NCI-H1105 (cell line): ENCODE measurements around the gene CLIC2.

ENCODE experiments used
- DNase-seq: peaks from one replicate; lab custom pipeline; 2025; lab: John Stamatoyannopoulos, UW

The CLIC2 gene

DNA sequence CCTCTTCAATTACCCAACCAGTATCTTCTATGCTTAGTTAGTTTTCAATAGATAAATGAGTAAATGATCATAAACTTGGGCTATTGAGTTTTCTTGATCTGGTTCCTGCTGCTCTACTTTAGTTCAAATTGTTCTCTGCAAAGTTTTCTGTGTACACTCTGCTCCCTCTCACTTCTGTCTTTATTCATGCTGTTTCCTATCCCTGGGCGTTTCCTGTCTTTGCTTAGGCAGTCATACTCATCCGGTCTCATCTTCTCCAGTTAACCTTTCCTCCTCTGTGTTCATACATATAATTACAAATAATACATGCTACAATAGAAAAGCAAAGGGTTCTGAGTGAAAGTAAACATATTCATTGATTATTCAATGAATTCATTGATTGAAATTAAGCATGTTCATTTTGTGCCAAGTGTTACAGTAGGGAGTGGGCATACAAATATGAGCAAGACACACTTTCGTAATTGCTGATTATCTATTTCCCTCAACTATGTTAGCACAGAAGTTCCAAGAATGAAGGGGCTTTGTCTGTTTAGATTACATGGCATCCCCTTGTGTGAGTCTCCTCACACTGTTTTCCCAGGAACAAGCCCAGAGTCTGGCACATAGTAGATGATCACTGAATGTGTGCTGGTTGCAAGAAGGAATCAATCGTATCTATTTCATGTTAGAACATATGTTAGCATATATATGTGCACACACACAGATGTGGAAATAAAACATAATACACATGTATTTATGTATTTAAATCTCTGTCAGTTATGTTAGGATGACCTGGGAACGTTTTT lies 71.3 kb downstream of the CLIC2 start:
- DNase-seq, result no peak

GRCh38 chrX:155259752-155260151 lies 74.7 kb downstream of the CLIC2 start:
- no peak for DNase-seq

DNA sequence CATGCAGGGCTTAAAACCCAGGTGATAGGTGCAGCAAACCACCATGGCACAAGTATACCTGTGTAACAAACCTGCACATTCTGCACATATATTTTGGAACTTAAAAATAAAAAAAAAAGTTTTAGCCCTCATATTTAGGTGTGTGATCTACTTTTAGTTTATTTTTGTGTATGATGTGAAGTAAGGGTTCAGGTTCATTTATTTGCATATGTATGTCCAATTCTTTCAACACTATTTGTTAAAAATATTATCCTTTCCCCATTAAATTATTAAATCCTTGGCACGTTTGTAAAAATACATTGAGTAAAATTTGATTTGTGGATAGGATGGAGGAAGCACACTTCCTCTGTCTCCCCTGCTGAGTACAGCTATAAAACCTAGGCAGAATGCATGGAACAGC lies 83.0 kb downstream of the CLIC2 start:
- DNase-seq, result no peak

- no peak for DNase-seq
Measured at GRCh38 chrX:155247497-155247896, 86.9 kb downstream of the CLIC2 start.

- DNase-seq, result no peak
Measured at GRCh38 chrX:155246748-155247147, 87.7 kb downstream of the CLIC2 start.

DNA sequence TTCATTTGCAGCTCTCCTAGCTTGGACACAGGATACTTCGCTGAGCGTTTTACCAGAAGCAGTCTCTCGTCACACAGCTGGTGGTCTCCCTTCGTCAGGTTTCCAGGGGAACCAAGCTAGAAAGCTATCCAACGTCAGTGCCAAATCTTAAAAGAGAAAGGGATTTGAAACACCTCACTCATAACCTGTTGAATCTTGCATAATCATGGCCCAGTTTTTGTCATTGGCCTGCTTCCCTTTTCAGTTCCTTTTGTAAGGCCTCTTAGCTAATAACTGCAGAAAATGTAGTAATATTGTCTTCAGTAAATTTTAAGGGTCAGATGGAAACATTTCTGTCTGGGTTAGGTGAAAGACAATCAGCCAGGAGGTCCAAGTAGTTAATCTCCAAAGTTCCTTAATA lies 92.1 kb downstream of the CLIC2 start:
- no peak for DNase-seq

DNA sequence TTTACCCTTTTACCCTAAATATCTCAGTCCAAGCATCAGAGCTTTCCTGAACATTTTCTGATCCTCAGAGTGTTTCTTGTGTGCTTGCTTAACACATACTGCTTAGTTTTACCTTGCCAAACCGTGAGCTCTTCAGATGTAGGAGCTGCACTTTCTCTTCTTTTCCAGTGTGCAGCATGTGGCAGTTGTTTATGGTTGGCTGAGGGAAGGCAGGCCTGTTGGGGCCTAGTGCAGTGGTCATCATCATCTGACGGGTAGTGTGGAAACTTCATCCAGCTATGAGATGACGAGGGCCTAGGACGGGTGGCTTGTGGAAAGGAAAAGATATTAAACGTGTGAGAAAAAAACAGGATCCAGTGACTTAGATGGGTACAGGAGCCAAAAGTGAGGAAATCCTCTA lies 96.7 kb downstream of the CLIC2 start:
- DNase-seq, result no peak

- DNase-seq, result no peak
Measured at GRCh38 chrX:155235891-155236290, 98.5 kb downstream of the CLIC2 start.

GRCh38 chrX:155231163-155231562 lies 103.3 kb downstream of the CLIC2 start:
- no peak for DNase-seq
